Fibroblast of skin of left quadriceps (primary cell): Measurements from ENCODE around the gene APP.
"Not testable (repeated sequence)": the region's sequence is repeated elsewhere in the genome, so short reads cannot be mapped to it uniquely, and the experiment has no call there.

Experiments
- DNase-seq, 2 experiments: peaks; one replicate each; pipeline ENCODE4 v3.0.0-alpha.2; 2013; ENCODE audit warnings: low read depth in 2 of 2

The APP gene

DNA sequence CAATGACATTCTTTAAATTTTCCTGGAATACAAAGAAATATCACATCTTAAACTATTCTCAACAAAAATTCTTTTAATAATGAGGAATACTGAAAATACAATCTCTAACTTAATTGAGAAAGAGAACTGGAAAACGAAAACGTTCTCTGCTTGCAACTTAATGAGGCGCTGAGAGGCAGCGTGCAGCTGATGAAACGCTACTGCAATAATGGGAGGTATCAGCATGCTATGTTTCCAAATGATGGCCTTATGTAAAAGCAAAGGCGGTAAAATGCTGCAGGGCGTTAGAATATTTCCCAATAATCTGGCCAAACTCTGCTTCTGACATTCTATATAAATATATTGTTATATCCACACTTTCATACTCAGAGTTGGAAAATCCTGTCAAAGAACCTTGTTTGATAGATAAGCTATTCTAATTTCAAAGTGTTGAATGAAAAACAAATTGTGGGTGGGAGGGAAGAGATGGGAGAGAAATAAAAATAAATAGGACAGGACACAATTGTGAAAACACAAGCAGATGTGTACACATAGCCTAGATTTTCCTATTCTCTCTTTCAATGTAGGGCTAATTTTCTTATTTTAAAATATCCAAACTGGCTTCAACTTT is 70.9 kb downstream of the APP start:
- DNase-seq, result no peak

DNA sequence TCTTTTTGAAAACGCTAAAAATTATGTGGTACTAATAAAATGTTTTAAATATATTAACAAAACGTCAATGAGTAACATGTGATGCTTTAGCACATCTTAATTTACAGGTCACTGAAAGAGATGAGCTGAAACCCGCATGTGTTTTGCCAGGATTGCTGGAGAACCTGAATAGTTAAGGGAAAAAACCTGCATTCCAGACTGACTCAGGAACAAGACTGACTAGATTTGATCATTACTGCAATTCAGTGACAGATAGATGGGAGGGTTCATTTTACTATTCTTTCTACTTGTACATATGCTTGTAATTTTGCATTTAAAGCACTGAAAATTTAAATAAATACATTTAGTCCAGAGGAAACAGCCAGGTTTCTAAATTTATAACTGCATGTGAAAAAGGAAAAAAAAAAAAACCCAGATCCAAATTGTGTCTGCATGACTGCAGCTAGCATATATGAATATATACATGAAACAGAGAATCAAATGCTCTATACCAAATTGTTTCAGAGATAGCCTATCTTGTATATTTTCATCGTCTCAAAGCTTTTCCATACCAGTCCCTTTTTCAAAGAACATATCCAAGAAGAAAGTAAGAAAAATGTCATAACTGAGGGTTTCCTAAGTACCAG is 71.7 kb downstream of the APP start:
- DNase-seq, result no peak

DNA sequence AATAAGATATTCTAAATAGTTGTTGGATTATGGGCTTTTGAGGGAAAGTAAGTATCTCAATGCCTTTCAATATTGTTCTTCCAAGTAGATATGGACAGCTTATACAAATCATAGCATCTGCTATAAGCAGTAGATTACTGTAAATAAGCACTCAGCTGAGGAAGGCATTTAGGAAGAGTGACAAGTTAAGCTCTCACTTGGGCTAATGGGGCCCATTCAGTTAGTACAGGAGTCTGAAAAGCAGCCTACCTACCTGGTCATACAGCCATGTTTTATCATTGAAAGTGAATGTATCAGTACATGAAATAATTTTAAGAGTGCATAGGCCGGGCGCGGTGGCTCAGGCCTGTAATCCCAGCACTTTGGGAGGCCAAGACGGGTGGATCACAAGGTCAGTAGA is 73.1 kb downstream of the APP start:
- DNase-seq, result no peak

DNA sequence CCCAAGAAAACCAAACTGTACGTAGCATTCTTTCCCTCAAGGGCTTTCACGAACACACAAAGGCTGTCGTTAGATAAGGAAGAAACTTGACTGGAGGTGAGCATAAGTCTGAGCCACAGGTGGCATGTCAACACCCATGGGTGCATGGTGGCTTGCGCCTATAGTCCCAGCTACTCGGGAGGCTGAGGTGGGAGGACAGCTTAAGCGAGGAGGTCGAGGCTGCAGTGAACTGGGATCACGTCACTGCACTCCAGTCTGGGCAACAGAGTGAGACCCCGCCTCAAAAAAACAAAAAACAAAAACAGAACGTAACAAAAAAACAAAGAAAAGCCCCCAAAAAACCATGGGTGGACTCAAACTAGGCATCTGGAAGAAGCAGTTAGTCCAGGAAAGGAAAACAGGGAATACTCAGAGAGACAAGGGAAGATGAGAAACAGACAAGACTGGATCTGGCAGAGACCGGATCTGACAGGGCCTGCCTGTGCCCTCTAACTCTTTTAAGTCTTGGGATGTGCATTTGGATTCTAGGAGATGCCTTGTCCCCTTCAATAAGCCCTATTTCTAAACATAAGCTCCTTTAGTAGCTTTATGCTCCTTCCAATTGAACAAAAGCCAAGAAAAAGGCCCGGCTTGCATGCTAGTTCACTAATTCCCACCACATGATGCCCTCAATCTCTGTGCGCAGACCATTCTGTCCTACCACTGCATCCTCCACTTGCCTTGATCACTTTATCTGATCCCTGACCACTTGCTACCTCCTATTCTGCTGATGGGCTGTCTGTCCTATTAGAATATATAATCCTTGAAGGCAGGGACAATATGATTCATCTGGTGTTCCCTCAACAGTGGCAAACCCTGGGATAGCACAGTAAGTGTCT is 73.8 kb downstream of the APP start:
- no peak for DNase-seq

DNA sequence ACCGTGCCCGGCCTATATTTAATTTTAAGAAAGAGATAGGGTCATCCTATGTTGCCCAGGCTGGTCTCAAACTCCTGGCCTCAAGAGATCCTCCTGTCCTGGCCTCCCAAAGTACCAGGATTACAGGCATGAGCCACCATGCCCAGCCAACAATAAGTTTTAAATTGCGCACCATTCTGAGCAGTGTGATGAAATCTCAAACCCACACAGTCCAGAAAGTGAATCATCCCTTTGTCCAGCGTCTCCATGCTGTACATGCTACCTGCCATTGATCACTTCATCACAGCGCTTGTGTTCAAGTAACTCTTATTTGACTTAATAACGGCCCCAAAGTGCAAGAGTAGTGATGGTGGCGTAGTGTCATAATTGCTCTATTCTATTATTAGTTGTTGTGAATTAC is 75.4 kb downstream of the APP start:
- DNase-seq, result no peak

DNA sequence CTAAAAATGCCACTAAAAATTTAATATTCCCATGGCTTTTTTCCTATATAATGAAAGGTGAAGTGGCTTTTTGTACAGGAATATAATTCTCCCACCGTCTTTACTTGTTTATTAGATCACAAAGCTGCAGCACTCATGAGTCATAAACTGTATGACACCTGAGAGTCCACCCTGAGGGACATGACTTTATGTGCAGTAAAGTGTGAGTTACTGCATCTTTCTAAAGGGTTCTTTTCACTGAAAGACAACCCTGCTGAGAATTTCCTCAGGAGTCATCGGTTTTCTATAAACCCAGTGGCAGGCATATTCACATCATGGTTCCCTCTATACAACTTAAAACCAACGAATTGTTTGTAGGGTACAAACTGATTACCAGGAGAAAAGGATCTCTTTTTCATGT is 77.4 kb downstream of the APP start:
- no peak for DNase-seq

DNA sequence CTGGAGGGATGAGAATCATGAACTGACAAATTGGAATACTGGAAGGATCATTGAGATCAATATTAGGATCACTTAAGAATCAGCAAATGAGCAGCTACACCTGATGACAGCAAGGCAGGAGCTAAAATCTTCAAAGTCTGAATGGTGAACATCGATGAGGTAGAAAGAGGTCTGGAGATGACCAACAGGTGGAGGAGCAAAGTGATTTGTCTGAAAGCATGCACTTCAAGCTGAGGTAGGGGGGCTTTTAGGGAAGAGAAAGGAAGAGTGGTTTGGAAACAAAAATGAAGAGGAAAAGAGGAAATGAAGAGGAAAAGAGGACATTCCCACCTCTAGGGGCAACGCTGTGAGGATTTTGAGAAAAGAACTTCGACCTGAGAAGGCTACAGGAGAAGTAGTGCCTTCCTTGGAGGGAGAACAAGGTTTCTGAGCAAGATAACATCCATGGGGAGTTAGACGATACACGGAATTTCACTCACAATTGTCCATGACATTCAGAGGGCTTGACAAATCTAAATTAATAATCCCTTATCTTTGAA is 79.0 kb downstream of the APP start:
- DNase-seq, result no peak

DNA sequence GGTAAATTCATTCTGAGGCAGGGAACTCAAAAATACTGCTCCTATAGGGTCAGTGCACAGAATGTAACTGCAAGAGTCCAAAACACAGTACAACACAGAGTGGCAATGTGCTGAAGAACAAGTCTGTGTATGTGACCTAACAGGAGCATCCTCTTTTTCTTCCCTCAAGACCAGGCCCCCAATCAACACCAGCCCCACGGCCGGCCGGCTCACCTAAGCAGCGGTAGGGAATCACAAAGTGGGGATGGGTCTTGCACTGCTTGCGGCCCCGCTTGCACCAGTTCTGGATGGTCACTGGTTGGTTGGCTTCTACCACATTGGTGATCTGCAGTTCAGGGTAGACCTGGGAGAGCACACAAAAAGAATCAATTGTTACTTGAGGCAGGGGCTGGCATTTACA is 80.8 kb downstream of the APP start:
- DNase-seq, result no peak

DNA sequence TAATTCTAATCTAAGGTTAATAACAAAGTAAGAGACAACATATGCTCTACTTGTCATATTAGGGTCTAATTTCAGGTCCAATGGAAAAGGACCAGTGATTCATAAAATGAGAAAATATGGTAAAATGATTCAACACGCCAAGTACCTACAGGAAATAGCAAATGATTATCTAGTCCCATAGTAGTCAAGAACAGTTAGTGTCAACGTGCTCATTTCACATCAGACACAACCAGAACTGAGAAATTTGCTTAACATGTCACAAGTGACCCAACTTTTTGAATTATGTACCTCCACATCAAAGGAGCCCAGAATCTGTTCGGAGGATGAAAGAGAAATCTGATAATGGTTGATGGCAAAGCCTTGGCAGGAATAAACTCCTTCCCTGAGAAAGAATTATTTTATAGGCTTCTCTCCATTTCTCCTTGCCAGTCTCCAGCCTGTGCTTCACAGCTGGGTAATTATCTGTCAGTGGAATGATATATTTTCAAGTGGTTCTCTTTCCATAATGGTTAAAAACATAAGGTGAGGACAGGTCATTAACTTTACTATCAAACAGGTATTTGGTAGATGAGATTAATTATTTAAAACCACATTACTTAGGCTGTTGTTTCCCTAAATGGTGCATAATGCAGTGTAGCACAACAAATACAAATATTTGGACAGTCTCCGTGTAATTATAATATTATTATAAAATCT is 83.2 kb downstream of the APP start:
- DNase-seq, result no peak

DNA sequence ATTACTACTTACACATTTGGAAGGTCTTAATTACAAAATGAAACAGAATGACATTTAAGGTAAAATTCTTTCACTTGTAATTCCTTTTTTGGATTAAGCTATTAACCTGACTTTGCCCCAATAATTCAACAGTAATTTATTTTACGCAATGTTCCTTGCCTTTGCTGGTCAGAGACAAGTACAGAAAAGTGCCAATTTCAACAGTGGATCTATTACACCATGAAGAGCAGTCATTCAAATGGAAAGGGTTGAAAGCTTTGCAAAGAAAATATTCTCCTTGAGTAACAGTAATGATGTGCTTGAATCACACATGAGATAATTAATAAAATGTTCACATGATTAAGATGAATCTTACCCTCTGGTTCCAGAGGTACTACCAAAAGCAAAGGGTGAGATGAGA is 84.7 kb downstream of the APP start:
- no peak for DNase-seq

DNA sequence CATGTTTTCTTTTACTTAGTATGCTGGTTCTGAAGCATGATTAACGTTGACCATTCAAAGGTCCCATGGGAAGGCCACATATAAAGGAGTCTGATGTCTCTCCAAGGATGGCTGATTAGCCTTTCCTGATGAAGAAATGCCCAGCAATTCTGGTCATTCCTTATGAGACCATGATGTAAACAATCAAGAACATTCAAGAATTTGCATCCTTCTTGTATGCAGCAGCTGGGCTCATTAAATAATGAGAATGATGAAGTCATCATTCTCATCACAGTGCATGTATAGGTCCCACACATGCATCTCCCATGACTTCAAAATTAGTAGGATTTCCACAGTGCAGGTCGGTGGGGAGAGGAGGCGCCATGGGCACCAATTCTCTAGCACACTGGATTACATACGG is 85.4 kb downstream of the APP start:
- no peak for DNase-seq

DNA sequence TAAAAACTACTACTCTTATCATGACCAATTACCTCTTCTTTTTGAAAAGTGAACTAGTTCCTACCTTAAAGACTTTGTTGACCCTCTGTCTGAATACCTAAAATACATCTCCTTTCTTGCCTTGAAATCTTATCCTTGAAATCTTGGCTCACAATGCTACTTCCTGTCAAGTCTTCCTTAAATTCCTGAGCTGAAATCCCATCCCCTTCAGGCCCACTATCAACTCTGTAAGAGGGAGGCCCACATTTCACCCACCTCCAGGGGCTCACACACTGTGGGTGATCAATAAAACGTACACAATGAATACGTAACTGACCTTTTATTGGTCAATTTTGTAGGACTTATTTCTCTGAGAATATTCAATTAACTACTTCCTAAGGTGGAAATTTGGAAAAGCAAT is 88.0 kb downstream of the APP start:
- DNase-seq, result no peak

DNA sequence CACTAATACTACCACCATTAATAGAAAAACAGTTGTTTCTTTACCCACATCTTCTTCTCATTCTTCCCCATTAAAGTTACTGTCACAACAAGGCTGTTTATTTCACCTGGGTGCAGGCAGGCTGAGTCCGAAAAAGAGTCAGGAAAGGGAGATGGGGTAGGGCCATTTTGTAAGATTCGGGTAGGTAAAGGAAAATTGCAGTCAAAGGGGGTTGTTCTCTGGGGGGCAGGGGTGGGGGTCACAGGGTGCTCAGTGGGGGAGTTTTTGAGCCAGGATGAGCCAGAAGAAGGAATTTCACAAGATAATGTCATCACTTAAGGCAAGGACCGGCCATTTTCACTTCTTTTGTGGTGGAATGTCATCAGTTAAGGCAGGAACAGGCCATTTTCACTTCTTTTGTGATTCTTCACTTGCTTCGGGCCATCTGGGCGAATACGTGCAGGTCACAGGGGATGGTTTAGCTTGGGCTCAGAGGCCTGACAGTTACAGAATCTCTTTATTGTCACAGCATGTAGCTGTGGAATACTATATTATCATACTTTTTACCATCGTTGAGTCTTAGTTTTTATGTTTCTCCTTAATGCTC is 89.3 kb downstream of the APP start:
- not testable (repeated sequence) for DNase-seq

DNA sequence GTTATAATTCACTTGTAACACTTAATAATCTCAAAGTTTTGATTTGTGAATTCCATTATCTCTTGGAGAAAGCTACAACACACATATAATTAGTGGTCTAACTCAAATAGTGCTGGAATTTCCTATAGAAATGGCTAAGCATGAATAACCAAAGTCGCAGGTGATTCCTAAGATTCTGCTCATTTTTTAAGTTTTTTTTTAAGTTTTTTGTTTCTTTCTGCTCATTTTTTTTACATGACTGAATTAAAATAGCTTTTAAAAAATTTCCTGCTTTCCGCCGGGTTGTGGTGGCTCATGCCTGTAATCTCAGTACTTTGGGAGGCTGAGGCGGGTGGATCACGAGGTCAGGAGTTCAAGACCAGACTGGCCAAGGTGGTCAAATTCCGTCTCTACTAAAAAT is 90.4 kb downstream of the APP start:
- DNase-seq, result no peak

DNA sequence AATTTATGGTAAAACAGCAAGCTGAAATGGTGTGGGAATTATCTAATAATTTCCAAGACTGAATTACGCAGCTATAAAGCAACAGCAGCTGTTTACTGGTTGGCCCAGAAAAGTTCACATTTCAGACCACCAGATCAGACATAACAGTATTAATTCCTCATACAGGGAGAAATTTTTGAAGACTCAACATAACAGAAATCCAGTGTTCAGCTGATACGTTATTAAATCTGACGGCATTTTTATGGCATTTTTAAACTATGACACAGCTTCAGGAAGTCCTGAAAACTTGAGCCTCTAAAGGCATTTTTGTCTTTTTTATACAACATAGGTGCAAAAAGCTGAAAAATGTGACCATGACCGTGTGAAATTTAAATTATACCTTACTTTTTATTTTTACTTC is 91.2 kb downstream of the APP start:
- peak; percentile 25 to 36 for DNase-seq

DNA sequence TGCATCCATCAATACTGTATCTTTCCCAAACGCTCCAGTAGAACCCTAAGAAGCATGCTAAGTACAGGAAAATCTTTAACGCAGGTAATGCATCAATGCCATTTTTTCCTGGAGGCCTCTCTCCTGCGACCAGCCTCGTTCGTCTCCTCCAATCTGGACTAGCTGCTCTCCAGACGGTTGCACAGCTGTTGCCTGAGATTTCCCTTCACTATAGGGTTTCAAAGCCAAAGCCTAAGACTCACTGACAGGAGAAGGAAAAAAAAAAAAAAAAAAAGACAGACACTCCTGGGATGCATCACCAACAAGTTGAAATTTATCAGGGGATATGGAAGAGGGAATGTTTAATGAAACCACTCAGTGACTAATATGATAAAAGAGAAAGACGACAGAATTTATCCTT is 93.0 kb downstream of the APP start:
- DNase-seq, result no peak

DNA sequence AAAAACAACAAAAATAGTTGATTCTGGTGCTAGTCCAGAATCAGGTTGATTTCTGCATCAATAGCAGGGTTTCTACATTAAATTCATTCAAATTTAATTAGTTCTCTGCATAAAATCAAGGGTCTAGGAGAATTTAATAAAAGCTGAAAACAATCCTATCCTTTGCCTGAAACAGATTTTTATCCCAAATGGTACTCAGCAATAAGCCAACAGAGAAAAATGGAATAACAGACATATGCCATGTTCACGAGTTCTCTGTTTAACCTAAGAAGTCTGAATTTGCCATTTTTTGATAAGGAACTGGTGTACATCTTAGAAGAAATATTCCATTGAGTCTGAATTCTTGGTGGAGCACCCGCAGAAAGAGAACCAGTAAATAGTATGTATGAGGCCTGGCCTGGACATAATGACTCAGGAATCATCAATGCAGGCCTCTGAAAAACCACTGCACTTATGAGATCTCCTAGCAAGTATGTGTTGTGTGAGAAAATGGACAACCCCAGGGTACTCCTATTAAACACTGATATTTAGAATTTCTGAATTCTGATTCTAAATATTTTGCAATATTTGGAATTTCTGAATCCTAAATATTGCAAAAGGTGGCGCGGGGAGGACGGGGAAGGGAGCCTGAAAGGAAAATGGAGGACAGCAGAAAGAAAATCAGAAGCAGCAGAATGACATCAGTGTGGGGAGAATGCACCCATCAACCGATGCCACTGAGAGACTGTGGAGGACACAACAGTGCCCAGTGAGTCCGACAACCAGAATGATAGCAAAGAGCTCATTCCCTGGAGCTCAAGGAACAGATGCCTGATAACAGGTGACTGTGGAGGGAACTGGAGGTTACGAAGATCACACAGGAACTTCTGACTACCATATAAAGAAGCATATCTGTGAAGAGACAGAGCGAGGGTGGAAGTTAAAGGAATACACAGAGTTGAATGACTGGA is 97.6 kb downstream of the APP start:
- DNase-seq, result peak; percentile 28 to 34

DNA sequence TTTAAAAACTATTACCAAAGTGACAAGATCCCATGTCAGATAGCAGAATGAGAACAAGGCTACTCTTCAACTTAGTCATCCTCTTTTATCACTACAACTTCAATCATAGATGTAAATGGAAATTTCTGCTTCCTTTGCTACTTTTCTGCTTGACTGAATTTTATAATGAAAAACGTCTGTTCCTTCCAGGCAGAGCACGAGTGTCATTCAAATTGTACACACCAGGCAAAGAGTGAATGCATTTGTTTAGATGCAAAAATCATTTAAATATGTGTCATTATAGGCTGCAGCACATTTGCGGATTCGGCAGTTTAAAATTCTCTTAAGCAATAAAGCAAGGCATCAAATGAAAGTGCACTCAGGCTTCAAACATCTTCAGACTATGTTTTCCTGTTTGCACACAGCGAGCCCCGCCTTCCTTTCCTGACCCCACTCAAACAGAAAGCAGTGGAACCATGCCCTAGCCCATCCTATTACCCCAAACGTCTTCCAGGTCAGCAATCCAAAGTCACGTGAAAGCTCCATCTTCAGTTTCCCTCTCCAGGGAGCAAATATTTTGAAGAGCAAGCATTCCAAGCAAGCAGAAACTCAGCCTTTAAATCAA is 99.6 kb downstream of the APP start:
- DNase-seq, result peak; percentile 64 to 69

DNA sequence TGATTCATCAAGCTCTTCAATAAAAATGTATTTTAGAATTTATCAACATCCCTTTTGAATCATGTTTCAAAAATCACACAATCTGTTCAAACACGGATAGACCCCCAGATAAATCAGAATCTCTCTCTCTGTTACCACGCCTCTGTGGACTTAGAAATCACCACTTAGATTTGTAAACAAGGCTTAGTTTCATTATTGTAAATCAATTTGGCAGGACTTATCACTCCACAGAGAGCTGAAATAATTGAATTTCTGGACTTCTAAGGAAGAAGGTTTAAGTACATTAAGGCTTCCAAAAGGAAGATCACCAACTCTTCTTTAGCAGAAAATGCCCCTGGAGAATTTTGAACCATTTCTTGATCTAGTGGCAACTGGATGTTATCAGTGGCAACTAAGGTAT is 100.4 kb downstream of the APP start:
- DNase-seq, result no peak

DNA sequence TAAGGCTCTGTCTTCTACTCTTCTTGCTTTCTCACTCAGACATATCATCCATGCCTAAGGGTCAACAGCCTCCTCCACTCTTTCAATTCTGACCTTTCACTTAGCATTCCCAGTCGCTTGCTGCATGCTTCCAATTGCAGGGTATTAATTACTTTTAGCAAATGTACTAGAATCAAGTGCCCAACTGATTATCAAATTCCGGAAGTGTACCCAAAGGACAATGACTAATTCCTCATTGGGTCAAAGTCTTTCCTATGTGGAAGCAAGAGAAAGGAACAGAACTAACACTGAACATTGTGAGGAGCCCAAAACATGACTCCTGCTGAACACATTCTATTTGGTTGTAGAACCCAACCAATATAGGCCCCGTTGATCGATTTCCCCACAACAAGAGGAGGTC is 101.8 kb downstream of the APP start:
- DNase-seq, result no peak
